ENCODE results near the gene ARL8A. TPM values are rescaled to one million over a fixed set of nuclear protein-coding genes. Genes with fewer than 3 reads are reported as not detected.

Gene ARL8A
- total and polyA plus RNA-seq, 2 of the 4 experiments (the other 2 are of a cell fraction) = 18.1 to 30.7 TPM

DNA sequence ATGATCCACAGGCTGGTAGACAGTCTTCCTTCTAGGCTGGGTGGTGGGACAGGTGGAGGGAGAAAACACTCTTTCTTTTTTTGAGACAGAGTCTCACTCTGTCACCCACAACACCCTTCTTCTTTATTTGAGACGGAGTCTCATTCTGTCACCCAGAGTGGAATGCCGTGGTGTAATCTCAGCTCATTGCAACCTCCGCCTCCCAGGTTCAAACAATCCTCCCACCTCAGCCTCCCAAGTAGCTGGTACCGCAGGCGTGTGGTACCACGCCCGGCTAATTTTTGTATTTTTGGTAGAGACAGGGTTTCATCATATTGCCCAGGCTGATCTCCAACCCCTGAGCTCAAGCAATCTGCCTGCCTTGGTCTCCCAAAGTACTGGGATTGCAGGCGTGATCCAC, 18.9 kb downstream of the ARL8A start:
- Histone ChIP-seq H3K4me2 (ENCODE audit: low read depth, low read length) (no peak overlapping the region), H3K27me3 (ENCODE audit: control insufficient read depth, insufficient read depth, low read length) (peaks cover 24% of the 10 kb centered on the region), H3K14ac (replicated peaks; ENCODE audit: low read depth, low read length) (no peak overlapping the region), H3K4me3 (ENCODE audit: insufficient read depth, low read depth, low read length) (no peak overlapping the region), H2BK20ac (ENCODE audit: low read depth, low read length) (no peak overlapping the region), H3K4me1 (ENCODE audit: control insufficient read depth, insufficient read depth, low read length) (no peaks in the 10 kb centered on the region), H3K18ac (ENCODE audit: low read depth, low read length) (no peak overlapping the region), H3K9me3 (ENCODE audit: control insufficient read depth, insufficient read depth, low read length) (no peaks in the 10 kb centered on the region), H2AK5ac (ENCODE audit: low read depth, low read length) (no peak overlapping the region), H3K23ac (ENCODE audit: low read depth, low read length) (no peak overlapping the region), H3K79me1 (ENCODE audit: low read depth in 1 of 2, low read length in 2 of 2) (no peaks in the 10 kb centered on the region), H2AFZ (replicated peaks; ENCODE audit: low read length, poor library complexity) (no peak overlapping the region), H2BK15ac (ENCODE audit: low read depth, low read length) (no peak overlapping the region), H3K9me1 (ENCODE audit: insufficient read depth, low read length) (no peaks in the 10 kb centered on the region), H2BK120ac (ENCODE audit: low read depth, low read length) (no peak overlapping the region), H3K56ac (ENCODE audit: extremely low read depth, insufficient read depth, low read length) (no peak overlapping the region), H3K27ac (ENCODE audit: insufficient read depth, low read length) (no peak overlapping the region), H4K20me1 (ENCODE audit: insufficient read depth, low read length) (no peaks in the 10 kb centered on the region), H4K91ac (ENCODE audit: insufficient read depth, low read depth, low read length) (no peak overlapping the region), H2AK9ac (replicated peaks; ENCODE audit: low read depth, low read length, poor library complexity) (no peak overlapping the region), H2BK5ac (ENCODE audit: low read depth, low read length, poor library complexity, severe bottlenecking) (no peak overlapping the region), H4K8ac (ENCODE audit: low read depth in 2 of 2, low read length in 2 of 2) (no peak overlapping the region), H4K5ac (ENCODE audit: low read depth, low read length) (no peak overlapping the region), H3K4ac (ENCODE audit: low read depth, low read length) (no peak overlapping the region), H3K9ac (ENCODE audit: low read depth, low read length) (no peak overlapping the region), H3K36me3 (ENCODE audit: control insufficient read depth, insufficient read depth, low read length) (no peaks in the 10 kb centered on the region)
- intact Hi-C loops (cut with micrococcal nuclease) = no loop called here
- ATAC-seq (ENCODE audit: low read depth) (no peak), DNase-seq (no peak)
- no CpG with 5 or more reads among the region's 8 CpGs for WGBS, 2 experiments (ENCODE audit: extremely low coverage in 2 of 2, insufficient read length in 1 of 2)
- POLR2A ChIA-PET (ENCODE audit: unreplicated experiment) = no interaction called here
- in situ Hi-C loops (cut with MboI; ENCODE audit: low sequenced_read_pairs) = loop anchor here (10.0 to 25.0 kb wide), 2 partner anchors 231 to 588 kb away; partner anchors contain the start of gene NAV1
- no peak for TF ChIP-seq BHLHE40 (IDR thresholded peaks at IDR 0.05; ENCODE audit: low read depth, low read length)
- TF ChIP-seq POLR2A (IDR thresholded peaks at IDR 0.05; ENCODE audit: low read depth, low read length) = no peak
- TF ChIP-seq NFE2L2 (IDR thresholded peaks at IDR 0.05; ENCODE audit: low read depth, low read length) = no peak
- TF ChIP-seq CEBPB (IDR thresholded peaks at IDR 0.05; ENCODE audit: low read depth, low read length) = no peak
- TF ChIP-seq RAD21 (IDR thresholded peaks at IDR 0.05; ENCODE audit: low read length) = no peak
- TF ChIP-seq FOS (IDR thresholded peaks at IDR 0.05; ENCODE audit: low read depth, low read length) = no peak
- TF ChIP-seq MAZ (IDR thresholded peaks at IDR 0.05; ENCODE audit: borderline replicate concordance, low read depth, low read length) = no peak
- no peak for TF ChIP-seq SMC3 (IDR thresholded peaks at IDR 0.05; ENCODE audit: low read depth, low read length)
- TF ChIP-seq MAFK (IDR thresholded peaks at IDR 0.05; ENCODE audit: low read depth, low read length) = no peak
- TF ChIP-seq, protein P1, sequence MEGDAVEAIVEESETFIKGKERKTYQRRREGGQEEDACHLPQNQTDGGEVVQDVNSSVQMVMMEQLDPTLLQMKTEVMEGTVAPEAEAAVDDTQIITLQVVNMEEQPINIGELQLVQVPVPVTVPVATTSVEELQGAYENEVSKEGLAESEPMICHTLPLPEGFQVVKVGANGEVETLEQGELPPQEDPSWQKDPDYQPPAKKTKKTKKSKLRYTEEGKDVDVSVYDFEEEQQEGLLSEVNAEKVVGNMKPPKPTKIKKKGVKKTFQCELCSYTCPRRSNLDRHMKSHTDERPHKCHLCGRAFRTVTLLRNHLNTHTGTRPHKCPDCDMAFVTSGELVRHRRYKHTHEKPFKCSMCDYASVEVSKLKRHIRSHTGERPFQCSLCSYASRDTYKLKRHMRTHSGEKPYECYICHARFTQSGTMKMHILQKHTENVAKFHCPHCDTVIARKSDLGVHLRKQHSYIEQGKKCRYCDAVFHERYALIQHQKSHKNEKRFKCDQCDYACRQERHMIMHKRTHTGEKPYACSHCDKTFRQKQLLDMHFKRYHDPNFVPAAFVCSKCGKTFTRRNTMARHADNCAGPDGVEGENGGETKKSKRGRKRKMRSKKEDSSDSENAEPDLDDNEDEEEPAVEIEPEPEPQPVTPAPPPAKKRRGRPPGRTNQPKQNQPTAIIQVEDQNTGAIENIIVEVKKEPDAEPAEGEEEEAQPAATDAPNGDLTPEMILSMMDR (conservative IDR thresholded peaks at IDR 0.05; ENCODE audit: low read depth, low read length) = no peak
- no peak for TF ChIP-seq RCOR1 (IDR thresholded peaks at IDR 0.05; ENCODE audit: insufficient replicate concordance, low read length)
- TF ChIP-seq MXI1 (IDR thresholded peaks at IDR 0.05; ENCODE audit: borderline replicate concordance, low read depth, low read length) = no peak
- TF ChIP-seq, protein P2, sequence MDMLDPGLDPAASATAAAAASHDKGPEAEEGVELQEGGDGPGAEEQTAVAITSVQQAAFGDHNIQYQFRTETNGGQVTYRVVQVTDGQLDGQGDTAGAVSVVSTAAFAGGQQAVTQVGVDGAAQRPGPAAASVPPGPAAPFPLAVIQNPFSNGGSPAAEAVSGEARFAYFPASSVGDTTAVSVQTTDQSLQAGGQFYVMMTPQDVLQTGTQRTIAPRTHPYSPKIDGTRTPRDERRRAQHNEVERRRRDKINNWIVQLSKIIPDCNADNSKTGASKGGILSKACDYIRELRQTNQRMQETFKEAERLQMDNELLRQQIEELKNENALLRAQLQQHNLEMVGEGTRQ (IDR thresholded peaks at IDR 0.05; ENCODE audit: low read depth, low read length) = no peak
- TF ChIP-seq CHD1 (IDR thresholded peaks at IDR 0.05; ENCODE audit: low read depth, low read length) = no peak
- TF ChIP-seq, protein P3, sequence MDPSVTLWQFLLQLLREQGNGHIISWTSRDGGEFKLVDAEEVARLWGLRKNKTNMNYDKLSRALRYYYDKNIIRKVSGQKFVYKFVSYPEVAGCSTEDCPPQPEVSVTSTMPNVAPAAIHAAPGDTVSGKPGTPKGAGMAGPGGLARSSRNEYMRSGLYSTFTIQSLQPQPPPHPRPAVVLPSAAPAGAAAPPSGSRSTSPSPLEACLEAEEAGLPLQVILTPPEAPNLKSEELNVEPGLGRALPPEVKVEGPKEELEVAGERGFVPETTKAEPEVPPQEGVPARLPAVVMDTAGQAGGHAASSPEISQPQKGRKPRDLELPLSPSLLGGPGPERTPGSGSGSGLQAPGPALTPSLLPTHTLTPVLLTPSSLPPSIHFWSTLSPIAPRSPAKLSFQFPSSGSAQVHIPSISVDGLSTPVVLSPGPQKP (IDR thresholded peaks at IDR 0.05; ENCODE audit: borderline replicate concordance, low read depth, low read length) = no peak
- TF ChIP-seq RFX5 (IDR thresholded peaks at IDR 0.05; ENCODE audit: low read depth, low read length) = no peak
- CTCF ChIA-PET = interaction anchor here (0.7 kb wide), 1 partner anchor 121 kb away, joined by 5 read pairs; no protein-coding TSS in a partner anchor
- dilution Hi-C loops (cut with HindIII; ENCODE audit: low sequenced_read_pairs, unreplicated experiment) = no loop called here
- BruUV-seq (replicated peaks) = no TSS peak

Measured in IMR-90 (cell line).